Neural cell (in vitro differentiated cells): ENCODE results near the gene NXF3. TPM values are rescaled to one million over a fixed set of nuclear protein-coding genes. Genes with fewer than 3 reads are reported as not detected.

Experiments used
- H2AFZ ChIP-seq: fragments of 200-600, 300-800 bp; sonication (generic), shearing (Covaris generic); 2 replicates; pipeline ENCODE4 v1.6.0; 2014; ENCODE audit warnings: low read depth, mild to moderate bottlenecking, antibody characterized with exemption, low read length, moderate library complexity
- H3F3A ChIP-seq: fragments of 200-600 bp; shearing (Covaris generic); 2 replicates; pipeline ENCODE4 v1.6.1; 2016; ENCODE audit warnings: mild to moderate bottlenecking, moderate library complexity, mixed read lengths, antibody characterized with exemption, low read length; ENCODE audit not compliant: insufficient read depth, poor library complexity, severe bottlenecking
- H3K27ac ChIP-seq: fragments of 200-600, 300-800 bp; sonication (generic), shearing (Covaris generic); 2 replicates; pipeline ENCODE4 v1.5.1; 2014; ENCODE audit warnings: mild to moderate bottlenecking, low read length, moderate library complexity
- H3K27me3 ChIP-seq: fragments of 300-800, 200-600 bp; sonication (generic), shearing (Covaris generic); 2 replicates; pipeline ENCODE4 v1.6.0; 2014; ENCODE audit warnings: mild to moderate bottlenecking, low read depth, low read length, moderate library complexity; ENCODE audit not compliant: insufficient read depth
- H3K36me3 ChIP-seq: fragments of 300-800, 200-600 bp; sonication (generic), shearing (Covaris generic); 2 replicates; pipeline ENCODE4 v1.5.1; 2014; ENCODE audit warnings: mild to moderate bottlenecking, antibody characterized with exemption, low read length, moderate library complexity; ENCODE audit not compliant: insufficient read depth
- H3K4me2 ChIP-seq: fragments of 300-800, 200-600 bp; sonication (generic), shearing (Covaris generic); 2 replicates; pipeline ENCODE4 v1.6.0; 2014; ENCODE audit warnings: mild to moderate bottlenecking, low read length
- H3K4me3 ChIP-seq: fragments of 300-800, 200-600 bp; sonication (generic), shearing (Covaris generic); 2 replicates; pipeline ENCODE4 v1.5.1; 2014; ENCODE audit warnings: mild to moderate bottlenecking, low read length, moderate library complexity
- H3K79me2 ChIP-seq: fragments of 200-600 bp; shearing (Covaris generic); replicated peaks from 2 replicates; pipeline ENCODE4 v1.6.0; 2014; ENCODE audit warnings: mild to moderate bottlenecking, low read length, moderate library complexity; ENCODE audit not compliant: insufficient read depth
- H3K9ac ChIP-seq: fragments of 300-800, 200-600 bp; sonication (generic), shearing (Covaris generic); 2 replicates; pipeline ENCODE4 v1.6.1; 2016; ENCODE audit warnings: mild to moderate bottlenecking, low read length, mixed read lengths
- H3K9me2 ChIP-seq: fragments of 200-600 bp; shearing (Covaris generic); 2 replicates; pipeline ENCODE4 v1.6.1; 2016; ENCODE audit warnings: mild to moderate bottlenecking, low read length, mixed read lengths; ENCODE audit not compliant: insufficient read depth
- H3K9me3 ChIP-seq: fragments of 200-600, 300-800 bp; sonication (generic), shearing (Covaris generic); 2 replicates; pipeline ENCODE4 v1.6.1; 2016; ENCODE audit warnings: mild to moderate bottlenecking, mixed run types, low read length, moderate library complexity, mixed read lengths
- H4K20me1 ChIP-seq: fragments of 200-600 bp; shearing (Covaris generic); 2 replicates; pipeline ENCODE4 v1.6.1; 2016; ENCODE audit warnings: mild to moderate bottlenecking, mixed run types; ENCODE audit not compliant: insufficient read depth
- EP300 ChIP-seq: fragments of 450-650 bp; conservative IDR thresholded peaks from 2 replicates; pipeline ENCODE4 v1.6.1; 2014; ENCODE audit warnings: antibody characterized with exemption, mild to moderate bottlenecking, moderate library complexity; ENCODE audit not compliant: poor library complexity, severe bottlenecking
- EZH2 ChIP-seq: fragments of 200-600, 300-800 bp; shearing (Covaris generic), sonication (generic); IDR thresholded peaks from 2 replicates; pipeline ENCODE4 v1.6.1; 2014; ENCODE audit warnings: antibody characterized with exemption, low read length, borderline replicate concordance, mild to moderate bottlenecking; ENCODE audit not compliant: insufficient read depth, poor library complexity, severe bottlenecking
- MXI1 ChIP-seq: fragments of 450-650 bp; conservative IDR thresholded peaks from 2 replicates; pipeline ENCODE4 v1.6.1; 2014; ENCODE audit warnings: antibody characterized with exemption, mild to moderate bottlenecking; ENCODE audit not compliant: poor library complexity, severe bottlenecking
- POLR2AphosphoS5 ChIP-seq: IDR thresholded peaks from 2 replicates; pipeline ENCODE4 v1.6.1; 2012
- RAD21 ChIP-seq: fragments of 450-650 bp; conservative IDR thresholded peaks from 2 replicates; pipeline ENCODE4 v1.6.1; 2014; ENCODE audit warnings: antibody characterized with exemption, mild to moderate bottlenecking, moderate library complexity
- SMC3 ChIP-seq: fragments of 450-650 bp; conservative IDR thresholded peaks from 2 replicates; pipeline ENCODE4 v1.6.1; 2014; ENCODE audit warnings: antibody characterized with exemption, mild to moderate bottlenecking, moderate library complexity; ENCODE audit not compliant: poor library complexity
- TAF1 ChIP-seq: IDR thresholded peaks from 2 replicates; pipeline ENCODE4 v1.6.1; 2012; ENCODE audit warnings: low read depth
- polyA plus RNA-seq: library from polyadenylated mRNA; depleted of rRNA; stranded (reverse); fragments of >200 nt; gene quantifications from 2 replicates; pipeline ENCODE4 v1.2.3, GENCODE V29; 2014
- TF ChIP-seq, protein P1 (sequence below): IDR thresholded peaks from 2 replicates; pipeline ENCODE4 v1.6.1; 2012; ENCODE audit warnings: borderline replicate concordance
- TF ChIP-seq, protein P2 (sequence below): fragments of 450-650 bp; IDR thresholded peaks from 2 replicates; pipeline ENCODE4 v1.5.1; 2014; ENCODE audit warnings: antibody characterized with exemption, mild to moderate bottlenecking, moderate library complexity; ENCODE audit not compliant: poor library complexity, severe bottlenecking

The NXF3 gene
- polyA plus RNA-seq, 1 donor from 2014 or later = not detected

DNA sequence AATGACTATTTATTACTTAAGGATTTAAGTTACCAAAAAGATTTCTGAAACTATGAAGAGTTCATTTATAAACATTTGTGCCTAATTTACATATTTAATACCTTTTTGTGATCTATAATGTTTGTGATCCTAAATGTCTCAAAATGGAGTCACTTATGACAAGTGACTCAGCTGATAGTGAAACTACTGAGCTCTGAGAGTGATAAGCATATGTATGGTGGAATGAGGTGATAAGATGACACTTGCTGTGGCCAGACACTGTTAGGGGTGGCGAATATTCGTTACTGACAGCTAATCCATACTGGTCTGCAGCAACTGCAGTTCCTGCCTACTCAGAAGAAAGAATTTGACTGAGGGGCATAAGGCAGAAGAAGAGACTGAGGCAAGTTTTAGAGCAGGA is 5.5 kb upstream of the NXF3 start:
- Histone ChIP-seq H3K36me3 (no peaks in the 10 kb centered on the region), H3K9me2 (no peaks in the 10 kb centered on the region), H3K4me3 (no peak overlapping the region), H3K27me3 (no peaks in the 10 kb centered on the region), H3K4me2 (no peak overlapping the region), H3K9ac (no peak overlapping the region), H3K79me2 (no peaks in the 10 kb centered on the region), H4K20me1 (no peaks in the 10 kb centered on the region), H3F3A (no peaks in the 10 kb centered on the region), H2AFZ (no peak overlapping the region), H3K9me3 (no peaks in the 10 kb centered on the region), H3K27ac (no peak overlapping the region)
- TF ChIP-seq MXI1 = no peak
- TF ChIP-seq, protein P1, sequence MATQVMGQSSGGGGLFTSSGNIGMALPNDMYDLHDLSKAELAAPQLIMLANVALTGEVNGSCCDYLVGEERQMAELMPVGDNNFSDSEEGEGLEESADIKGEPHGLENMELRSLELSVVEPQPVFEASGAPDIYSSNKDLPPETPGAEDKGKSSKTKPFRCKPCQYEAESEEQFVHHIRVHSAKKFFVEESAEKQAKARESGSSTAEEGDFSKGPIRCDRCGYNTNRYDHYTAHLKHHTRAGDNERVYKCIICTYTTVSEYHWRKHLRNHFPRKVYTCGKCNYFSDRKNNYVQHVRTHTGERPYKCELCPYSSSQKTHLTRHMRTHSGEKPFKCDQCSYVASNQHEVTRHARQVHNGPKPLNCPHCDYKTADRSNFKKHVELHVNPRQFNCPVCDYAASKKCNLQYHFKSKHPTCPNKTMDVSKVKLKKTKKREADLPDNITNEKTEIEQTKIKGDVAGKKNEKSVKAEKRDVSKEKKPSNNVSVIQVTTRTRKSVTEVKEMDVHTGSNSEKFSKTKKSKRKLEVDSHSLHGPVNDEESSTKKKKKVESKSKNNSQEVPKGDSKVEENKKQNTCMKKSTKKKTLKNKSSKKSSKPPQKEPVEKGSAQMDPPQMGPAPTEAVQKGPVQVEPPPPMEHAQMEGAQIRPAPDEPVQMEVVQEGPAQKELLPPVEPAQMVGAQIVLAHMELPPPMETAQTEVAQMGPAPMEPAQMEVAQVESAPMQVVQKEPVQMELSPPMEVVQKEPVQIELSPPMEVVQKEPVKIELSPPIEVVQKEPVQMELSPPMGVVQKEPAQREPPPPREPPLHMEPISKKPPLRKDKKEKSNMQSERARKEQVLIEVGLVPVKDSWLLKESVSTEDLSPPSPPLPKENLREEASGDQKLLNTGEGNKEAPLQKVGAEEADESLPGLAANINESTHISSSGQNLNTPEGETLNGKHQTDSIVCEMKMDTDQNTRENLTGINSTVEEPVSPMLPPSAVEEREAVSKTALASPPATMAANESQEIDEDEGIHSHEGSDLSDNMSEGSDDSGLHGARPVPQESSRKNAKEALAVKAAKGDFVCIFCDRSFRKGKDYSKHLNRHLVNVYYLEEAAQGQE = no peak
- TF ChIP-seq SMC3 = no peak
- TF ChIP-seq TAF1 = no peak
- TF ChIP-seq EZH2 = no peak
- no peak for TF ChIP-seq EP300
- TF ChIP-seq, protein P2, sequence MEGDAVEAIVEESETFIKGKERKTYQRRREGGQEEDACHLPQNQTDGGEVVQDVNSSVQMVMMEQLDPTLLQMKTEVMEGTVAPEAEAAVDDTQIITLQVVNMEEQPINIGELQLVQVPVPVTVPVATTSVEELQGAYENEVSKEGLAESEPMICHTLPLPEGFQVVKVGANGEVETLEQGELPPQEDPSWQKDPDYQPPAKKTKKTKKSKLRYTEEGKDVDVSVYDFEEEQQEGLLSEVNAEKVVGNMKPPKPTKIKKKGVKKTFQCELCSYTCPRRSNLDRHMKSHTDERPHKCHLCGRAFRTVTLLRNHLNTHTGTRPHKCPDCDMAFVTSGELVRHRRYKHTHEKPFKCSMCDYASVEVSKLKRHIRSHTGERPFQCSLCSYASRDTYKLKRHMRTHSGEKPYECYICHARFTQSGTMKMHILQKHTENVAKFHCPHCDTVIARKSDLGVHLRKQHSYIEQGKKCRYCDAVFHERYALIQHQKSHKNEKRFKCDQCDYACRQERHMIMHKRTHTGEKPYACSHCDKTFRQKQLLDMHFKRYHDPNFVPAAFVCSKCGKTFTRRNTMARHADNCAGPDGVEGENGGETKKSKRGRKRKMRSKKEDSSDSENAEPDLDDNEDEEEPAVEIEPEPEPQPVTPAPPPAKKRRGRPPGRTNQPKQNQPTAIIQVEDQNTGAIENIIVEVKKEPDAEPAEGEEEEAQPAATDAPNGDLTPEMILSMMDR = no peak
- no peak for TF ChIP-seq RAD21
- TF ChIP-seq POLR2AphosphoS5 = no peak

DNA sequence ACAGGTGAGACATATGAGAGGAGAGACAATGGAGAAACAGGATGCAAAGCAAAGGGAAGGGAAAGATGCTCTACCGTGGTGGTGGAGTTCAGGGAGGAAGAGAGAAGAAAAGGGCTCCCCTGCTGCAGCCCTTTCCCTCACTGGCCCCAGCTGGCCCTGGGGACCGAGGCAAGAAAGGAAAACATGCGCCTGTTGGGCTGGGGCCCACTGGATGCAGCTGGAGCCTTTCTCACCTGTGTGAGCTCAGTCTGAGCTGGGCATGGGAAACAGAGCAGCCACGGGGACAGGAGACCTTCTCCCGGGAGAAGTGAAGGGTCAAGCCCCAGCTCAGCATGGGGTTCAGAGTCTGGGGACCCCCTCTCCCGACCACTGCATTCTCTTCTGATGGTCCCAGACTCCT is 11.9 kb downstream of the NXF3 start:
- Histone ChIP-seq H3K27me3 (no peaks in the 10 kb centered on the region), H3K4me2 (no peak overlapping the region), H3K27ac (no peak overlapping the region), H3K9me3 (no peaks in the 10 kb centered on the region), H3K79me2 (no peaks in the 10 kb centered on the region), H3F3A (no peaks in the 10 kb centered on the region), H3K9me2 (no peaks in the 10 kb centered on the region), H3K9ac (no peak overlapping the region), H3K4me3 (no peak overlapping the region), H2AFZ (no peak overlapping the region), H4K20me1 (no peaks in the 10 kb centered on the region), H3K36me3 (no peaks in the 10 kb centered on the region)
- TF ChIP-seq, protein P2 = no peak
- TF ChIP-seq POLR2AphosphoS5 (no peak), MXI1 (no peak), EP300 (no peak), EZH2 (no peak), TAF1 (no peak), RAD21 (no peak), SMC3 (no peak)
- TF ChIP-seq, protein P1 = no peak
